ENCODE results near the gene TULP4.

GRCh38 chr6:158328952-158329351, 16.7 kb downstream of the TULP4 start:
- TF ChIP-seq CTCF (conservative IDR thresholded peaks at IDR 0.05 in 1 of 2, IDR thresholded peaks at IDR 0.05 in 1 of 2; ENCODE audit: low read depth in 1 of 2, low read length in 2 of 2) (no peak), EZH2 (IDR thresholded peaks at IDR 0.05; ENCODE audit: low read length, missing control alignments) (no peak)

Measured in fibroblast of lung (primary cell).